KMS-11 (cell line): ENCODE measurements around the gene C2CD5.

Source experiments
- H2AFZ ChIP-seq: fragments of 200-600 bp; sonication (generic); 2 replicates; pipeline ENCODE4 v1.6.1; 2016; ENCODE audit warnings: antibody characterized with exemption, mixed run types, low read depth
- H3K27ac ChIP-seq: fragments of 200-600 bp; sonication (generic); 2 replicates; pipeline ENCODE4 v1.6.1; 2016; ENCODE audit warnings: mild to moderate bottlenecking, mixed run types
- H3K27me3 ChIP-seq: fragments of 200-600 bp; sonication (generic); 2 replicates; pipeline ENCODE4 v1.6.1; 2017; ENCODE audit warnings: mild to moderate bottlenecking, low read depth, mixed run types, moderate library complexity; ENCODE audit not compliant: insufficient read depth
- H3K36me3 ChIP-seq: fragments of 200-600 bp; sonication (generic); 2 replicates; pipeline ENCODE4 v1.6.1; 2017; ENCODE audit warnings: mild to moderate bottlenecking, mixed run types; ENCODE audit not compliant: insufficient read depth
- H3K4me1 ChIP-seq: fragments of 200-600 bp; sonication (generic); 2 replicates; pipeline ENCODE4 v1.6.1; 2016; ENCODE audit warnings: mild to moderate bottlenecking, low read depth, mixed run types; ENCODE audit not compliant: poor library complexity, severe bottlenecking
- H3K4me2 ChIP-seq: fragments of 200-600 bp; sonication (generic); 2 replicates; pipeline ENCODE4 v1.7.0; 2016; ENCODE audit warnings: mild to moderate bottlenecking, mixed run types
- H3K4me3 ChIP-seq: fragments of 200-600 bp; sonication (generic); IDR thresholded peaks from 2 replicates; pipeline ENCODE4 v1.6.1; 2017; ENCODE audit warnings: low read depth, low read length, mixed read lengths; ENCODE audit not compliant: insufficient read depth
- H3K79me2 ChIP-seq: fragments of 200-600 bp; sonication (generic); 2 replicates; pipeline ENCODE4 v1.6.1; 2016; ENCODE audit warnings: low read depth, mixed run types; ENCODE audit not compliant: insufficient read depth
- H3K9ac ChIP-seq: fragments of 200-600 bp; sonication (generic); 2 replicates; pipeline ENCODE4 v1.6.1; 2016; ENCODE audit warnings: mild to moderate bottlenecking, mixed run types
- H4K20me1 ChIP-seq: fragments of 200-600 bp; sonication (generic); 2 replicates; pipeline ENCODE4 v1.6.1; 2016; ENCODE audit warnings: mild to moderate bottlenecking, mixed run types; ENCODE audit not compliant: insufficient read depth
- TF ChIP-seq, protein P1 (sequence below): fragments of 200-600 bp; sonication (generic); conservative IDR thresholded peaks from 2 replicates; pipeline ENCODE4 v1.6.1; 2017; ENCODE audit warnings: low read depth, mild to moderate bottlenecking, antibody characterized with exemption, low read length, moderate library complexity, mixed read lengths

The C2CD5 gene

DNA sequence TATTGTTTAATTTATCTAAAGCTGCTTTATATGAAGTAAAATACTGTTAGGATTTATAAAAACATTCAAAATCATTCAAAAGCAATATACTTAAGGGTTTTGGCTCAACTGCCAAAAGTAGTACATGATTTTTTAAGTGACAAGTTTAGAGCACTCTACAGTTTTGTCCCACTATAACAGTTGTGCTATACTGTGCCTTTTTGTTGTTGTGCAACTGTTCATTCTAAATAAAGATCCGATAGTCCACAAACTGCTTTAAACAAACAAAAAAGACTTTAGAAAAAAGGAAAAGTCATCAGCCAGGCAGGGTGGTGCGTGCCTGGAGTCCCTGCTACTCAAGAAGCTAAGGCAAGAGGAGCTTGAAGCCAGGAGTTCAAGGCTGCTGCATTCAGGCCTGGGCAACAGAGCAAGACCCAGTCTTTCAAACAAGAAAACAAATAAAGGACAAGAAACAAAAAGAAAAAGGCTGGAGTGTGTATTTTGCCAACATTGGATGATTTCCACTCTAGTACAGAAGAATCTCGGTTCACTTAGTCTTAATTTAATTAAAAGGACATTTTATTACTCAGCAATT lies 7.3 kb downstream of the C2CD5 start:
- Histone ChIP-seq H3K4me1 (peaks cover 9% of the 10 kb centered on the region), H3K27ac (no peak overlapping the region), H2AFZ (no peak overlapping the region), H3K4me2 (no peak overlapping the region), H3K9ac (no peak overlapping the region), H3K27me3 (no peaks in the 10 kb centered on the region), H4K20me1 (no peaks in the 10 kb centered on the region), H3K79me2 (no peaks in the 10 kb centered on the region), H3K4me3 (no peak overlapping the region), H3K36me3 (no peaks in the 10 kb centered on the region)
- TF ChIP-seq, protein P1, sequence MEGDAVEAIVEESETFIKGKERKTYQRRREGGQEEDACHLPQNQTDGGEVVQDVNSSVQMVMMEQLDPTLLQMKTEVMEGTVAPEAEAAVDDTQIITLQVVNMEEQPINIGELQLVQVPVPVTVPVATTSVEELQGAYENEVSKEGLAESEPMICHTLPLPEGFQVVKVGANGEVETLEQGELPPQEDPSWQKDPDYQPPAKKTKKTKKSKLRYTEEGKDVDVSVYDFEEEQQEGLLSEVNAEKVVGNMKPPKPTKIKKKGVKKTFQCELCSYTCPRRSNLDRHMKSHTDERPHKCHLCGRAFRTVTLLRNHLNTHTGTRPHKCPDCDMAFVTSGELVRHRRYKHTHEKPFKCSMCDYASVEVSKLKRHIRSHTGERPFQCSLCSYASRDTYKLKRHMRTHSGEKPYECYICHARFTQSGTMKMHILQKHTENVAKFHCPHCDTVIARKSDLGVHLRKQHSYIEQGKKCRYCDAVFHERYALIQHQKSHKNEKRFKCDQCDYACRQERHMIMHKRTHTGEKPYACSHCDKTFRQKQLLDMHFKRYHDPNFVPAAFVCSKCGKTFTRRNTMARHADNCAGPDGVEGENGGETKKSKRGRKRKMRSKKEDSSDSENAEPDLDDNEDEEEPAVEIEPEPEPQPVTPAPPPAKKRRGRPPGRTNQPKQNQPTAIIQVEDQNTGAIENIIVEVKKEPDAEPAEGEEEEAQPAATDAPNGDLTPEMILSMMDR: no peak

DNA sequence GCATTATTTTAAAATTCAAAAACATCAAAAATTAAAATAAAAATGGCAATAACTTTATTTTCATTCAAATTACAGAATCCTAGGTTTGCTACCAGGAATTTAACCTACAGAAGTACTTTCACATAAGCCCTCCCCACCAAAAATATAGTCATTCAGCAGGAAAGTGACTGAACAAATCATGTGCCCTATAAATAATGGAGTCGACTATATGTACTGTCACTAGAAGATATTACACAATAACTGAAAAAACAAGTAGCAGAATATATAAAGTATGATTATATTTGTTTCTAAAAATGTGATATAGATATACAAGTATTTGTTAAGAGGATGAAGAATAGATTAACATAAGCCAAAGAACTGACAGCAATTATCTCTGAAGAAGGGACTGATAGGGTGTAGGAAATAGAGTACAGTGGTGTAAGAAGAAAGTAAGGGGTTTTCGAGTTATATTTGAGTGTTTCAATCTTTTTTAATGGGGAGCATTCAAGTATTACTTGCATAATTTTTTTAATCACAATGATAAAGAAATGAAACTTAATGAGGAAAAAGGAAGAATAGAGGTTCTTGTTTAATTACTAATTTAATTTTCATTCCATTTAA lies 7.9 kb downstream of the C2CD5 start:
- Histone ChIP-seq H2AFZ (no peak overlapping the region), H3K9ac (no peak overlapping the region), H3K27me3 (no peaks in the 10 kb centered on the region), H3K27ac (no peak overlapping the region), H3K36me3 (no peaks in the 10 kb centered on the region), H3K4me3 (no peak overlapping the region), H4K20me1 (no peaks in the 10 kb centered on the region), H3K4me1 (peaks cover 9% of the 10 kb centered on the region), H3K79me2 (no peaks in the 10 kb centered on the region), H3K4me2 (no peak overlapping the region)
- TF ChIP-seq, protein P1: no peak

DNA sequence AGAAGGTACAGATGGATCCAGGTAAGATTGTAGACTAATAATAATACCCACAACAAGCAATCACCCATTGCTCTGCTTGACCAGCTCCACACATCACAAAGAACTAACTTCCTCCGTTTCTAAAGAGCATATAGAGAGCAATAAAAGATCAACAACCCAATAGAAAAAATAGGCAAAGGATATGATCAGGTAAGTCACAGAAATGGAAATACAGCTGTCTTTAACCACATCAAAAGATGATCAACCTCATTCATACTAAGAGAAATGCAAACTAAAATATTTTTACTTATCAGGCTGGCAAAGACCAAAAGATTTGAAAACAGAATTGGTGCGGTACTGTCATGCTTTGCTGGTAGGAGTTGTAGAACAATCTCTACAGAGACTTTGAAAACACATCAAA lies 8.9 kb downstream of the C2CD5 start:
- TF ChIP-seq, protein P1: no peak
- Histone ChIP-seq H3K4me3 (no peak overlapping the region), H3K27me3 (no peaks in the 10 kb centered on the region), H3K79me2 (no peaks in the 10 kb centered on the region), H3K36me3 (no peaks in the 10 kb centered on the region), H4K20me1 (no peaks in the 10 kb centered on the region), H3K27ac (no peak overlapping the region), H3K4me1 (peaks cover 9% of the 10 kb centered on the region), H3K4me2 (no peak overlapping the region), H3K9ac (no peak overlapping the region), H2AFZ (no peak overlapping the region)

DNA sequence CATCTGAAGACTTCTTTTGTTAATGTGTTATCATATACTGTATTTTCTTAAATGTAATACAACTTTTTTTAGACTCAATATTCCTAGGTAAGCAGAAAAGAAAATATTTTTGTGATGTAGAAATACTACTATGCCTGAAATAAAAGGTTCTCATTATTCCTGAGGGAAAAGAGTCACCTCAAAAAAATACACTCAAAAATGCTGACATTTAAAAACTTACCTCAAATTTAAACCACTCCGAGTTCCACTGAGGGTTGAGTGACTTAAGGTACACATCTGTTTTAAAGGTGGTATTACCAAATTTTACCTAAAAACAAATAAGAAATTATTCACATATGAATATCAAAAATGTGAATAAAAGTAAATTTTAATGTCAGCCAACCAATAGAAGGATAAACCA lies 9.3 kb downstream of the C2CD5 start:
- no peaks in the 10 kb centered on the region for H3K27me3 ChIP-seq
- no peaks in the 10 kb centered on the region for H3K79me2 ChIP-seq
- H3K4me1 ChIP-seq: peaks cover 9% of the 10 kb centered on the region
- no peak overlapping the region for H3K9ac ChIP-seq
- H3K4me2 ChIP-seq: no peak overlapping the region
- TF ChIP-seq, protein P1: no peak
- no peaks in the 10 kb centered on the region for H4K20me1 ChIP-seq
- no peak overlapping the region for H2AFZ ChIP-seq
- no peak overlapping the region for H3K4me3 ChIP-seq
- H3K36me3 ChIP-seq: no peaks in the 10 kb centered on the region
- no peak overlapping the region for H3K27ac ChIP-seq
